SK-N-DZ (cell line): ENCODE results near the gene PARP9.
"Not testable (repeated sequence)": the region's sequence is repeated elsewhere in the genome, so short reads cannot be mapped to it uniquely, and the experiment has no call there.

Source experiments
- DNase-seq: peaks from one replicate; pipeline ENCODE4 v3.0.0-alpha.2; 2015; ENCODE audit warnings: low spot score

Gene PARP9

DNA sequence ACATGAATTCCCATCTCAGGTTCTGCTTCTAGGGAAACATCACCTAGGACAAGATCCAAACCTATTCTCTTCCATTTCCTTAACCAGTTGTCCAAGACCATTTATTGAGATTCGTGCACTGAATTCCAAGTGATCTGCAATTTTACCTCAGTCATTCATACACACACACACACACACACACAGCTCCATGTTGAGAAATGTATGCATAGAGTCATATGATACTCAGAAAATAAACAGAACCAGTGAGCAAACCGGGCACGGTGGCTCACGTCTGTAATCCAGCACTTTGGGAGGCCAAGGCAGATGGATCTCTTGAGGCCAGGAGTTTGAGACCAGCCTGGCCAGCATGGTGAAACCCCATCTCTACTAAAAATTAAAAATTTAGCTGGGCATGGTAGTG is 43.2 kb downstream of the PARP9 start:
- DNase-seq: no peak

- DNase-seq: no peak
These were observed 44.4 kb downstream of the PARP9 start for GRCh38 chr3:122519693-122520092.

DNA sequence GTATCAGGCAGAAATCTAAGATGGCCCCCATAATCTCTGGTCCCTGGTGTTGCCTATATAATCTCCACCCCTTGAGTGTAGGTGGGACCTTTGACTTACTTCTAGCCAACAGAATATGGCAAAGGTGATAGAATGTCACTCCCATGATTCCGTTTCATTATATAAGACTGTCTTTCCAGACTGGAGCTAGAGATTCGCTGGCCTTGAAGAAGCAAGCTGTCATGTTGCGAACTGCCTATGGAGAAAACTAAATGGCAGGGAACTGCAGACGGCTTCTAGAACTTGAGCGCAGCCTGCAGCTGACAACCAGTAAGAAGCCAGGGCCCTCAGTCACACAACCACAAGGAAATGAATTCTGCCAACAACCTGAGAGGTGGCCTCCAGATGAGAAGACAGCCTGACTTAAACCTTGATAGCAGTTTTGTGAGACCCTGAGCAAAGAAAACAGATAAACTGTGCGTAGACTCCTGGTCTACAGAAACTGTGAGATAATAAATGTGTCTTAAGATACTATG is 47.2 kb downstream of the PARP9 start:
- DNase-seq: peak; percentile 8

DNA sequence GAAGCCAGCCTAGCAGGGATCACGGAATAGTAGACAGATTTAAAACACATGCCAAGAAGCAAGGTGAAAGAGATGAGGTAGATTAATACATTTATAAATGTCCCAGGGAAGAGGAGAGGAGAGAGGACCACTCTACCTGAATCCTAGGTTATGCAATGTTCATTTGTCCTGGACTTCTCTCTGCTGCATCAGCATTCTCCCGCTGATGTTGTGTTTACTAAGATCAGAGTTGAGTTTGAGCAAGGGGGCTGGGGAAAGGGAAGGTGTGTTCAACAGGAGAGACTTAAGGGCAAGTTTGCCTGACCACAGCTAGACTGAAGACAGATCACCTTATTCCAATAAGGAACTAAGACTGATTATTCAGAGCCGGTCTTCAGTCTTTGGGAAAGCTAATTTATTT is 48.2 kb downstream of the PARP9 start:
- no peak for DNase-seq

GRCh38 chr3:122515020-122515468 is 49.1 kb downstream of the PARP9 start:
- DNase-seq: no peak

DNA sequence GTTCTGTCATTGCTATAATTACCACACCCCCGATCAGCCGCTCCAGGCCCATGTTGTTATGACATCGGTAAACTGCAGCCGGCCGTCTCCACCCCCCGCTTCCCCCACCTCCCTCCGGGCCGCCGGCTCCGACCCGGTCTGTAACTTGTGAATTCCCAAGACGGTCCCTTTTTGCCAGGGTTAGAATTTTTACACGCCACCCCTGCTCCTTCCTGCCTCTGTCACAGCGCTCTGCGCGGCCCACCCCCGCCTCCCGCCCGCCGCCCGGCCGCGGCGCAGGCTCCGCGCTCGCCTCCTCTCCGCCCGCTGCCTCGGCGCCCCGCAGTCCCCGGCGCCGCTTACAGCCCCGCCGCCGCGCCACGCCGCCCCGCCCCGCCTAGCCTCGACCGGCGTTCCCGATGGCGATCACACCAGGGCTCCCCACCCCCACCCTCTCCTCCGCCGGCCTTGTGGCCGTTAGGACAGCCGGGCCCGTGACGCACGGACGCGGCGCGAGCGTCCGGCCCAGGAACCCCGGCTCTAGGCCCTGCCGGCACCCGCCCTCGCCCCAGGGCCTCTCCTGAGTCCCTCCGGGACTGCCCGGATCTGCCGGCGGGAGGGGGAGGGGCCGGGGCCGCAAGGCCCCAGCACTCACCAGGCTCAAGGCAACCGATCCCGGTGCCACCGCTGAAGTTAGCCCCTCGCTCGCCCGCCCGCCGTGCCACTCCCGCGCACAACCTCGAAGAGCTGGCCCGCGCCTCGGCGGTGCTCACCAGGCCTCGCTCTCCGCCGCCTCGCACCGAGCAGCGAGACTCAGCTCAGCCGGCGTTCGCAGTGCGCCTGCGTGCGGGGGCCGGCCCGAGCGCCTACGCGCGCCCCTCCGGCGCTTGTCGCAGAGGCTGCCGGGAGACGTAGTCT is 49.7 kb downstream of the PARP9 start, which contains the start of gene KPNA1:
KPNA1 (minus strand) TSS at position 817 of the 897 bp plus-strand sequence. CDS start 18,374 bp downstream, outside the sequence.
- peak; percentile 89 for DNase-seq

DNA sequence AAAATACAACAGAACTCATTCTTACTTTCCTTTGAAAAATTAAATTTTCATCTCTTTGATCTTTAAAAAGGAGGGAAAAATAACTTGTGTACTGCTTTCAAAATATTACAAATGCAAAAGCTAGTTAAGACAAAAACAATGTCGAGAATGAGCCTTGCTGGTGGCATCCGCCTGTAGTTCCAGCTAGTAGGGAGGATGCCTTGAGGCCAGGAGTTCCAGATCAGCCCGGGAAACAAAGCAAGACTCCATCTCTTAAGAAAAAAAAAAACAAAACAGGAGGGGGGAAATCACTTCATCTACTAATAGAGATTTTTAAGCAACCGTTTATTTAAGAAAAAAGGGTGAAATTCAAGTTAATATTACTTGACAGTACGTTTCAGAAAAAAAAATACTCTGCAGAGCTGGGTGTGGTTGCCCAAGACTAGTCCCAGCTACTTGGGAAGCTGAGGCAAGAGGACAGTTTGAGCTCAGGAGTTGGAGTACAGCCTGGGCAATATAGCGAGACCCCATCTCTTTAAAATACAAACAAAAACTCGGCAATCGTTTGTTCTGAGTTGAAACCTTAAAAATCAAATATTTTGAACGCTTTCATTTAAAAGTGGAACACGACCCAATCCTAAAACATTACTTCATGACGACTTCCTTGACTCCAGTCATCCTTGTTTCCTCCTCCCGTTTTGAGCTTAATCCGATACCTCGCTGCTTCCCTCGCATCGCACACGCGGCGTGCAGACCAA is 50.5 kb downstream of the PARP9 start:
- DNase-seq: no peak

DNA sequence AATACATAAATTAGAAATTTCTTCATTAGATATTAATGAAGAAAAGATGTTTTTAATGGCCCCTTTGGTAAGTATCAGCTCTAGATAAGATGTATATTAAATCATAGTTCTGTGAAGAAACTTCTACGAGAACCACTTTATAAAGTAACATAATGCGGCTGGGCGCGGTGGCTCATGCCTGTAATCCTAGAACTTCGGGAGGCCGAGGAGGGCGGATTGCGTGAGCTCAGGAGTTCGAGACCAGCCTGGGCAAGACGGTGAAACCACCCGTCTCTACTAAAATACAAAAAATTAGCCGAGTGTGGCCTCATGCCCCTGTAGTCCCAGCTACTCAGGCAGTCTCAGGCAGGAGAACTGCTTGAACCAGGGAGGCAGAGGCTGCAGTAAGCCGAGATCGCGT is 51.8 kb downstream of the PARP9 start:
- no peak for DNase-seq

GRCh38 chr3:122510878-122511535 is 53.1 kb downstream of the PARP9 start:
- no peak for DNase-seq

DNA sequence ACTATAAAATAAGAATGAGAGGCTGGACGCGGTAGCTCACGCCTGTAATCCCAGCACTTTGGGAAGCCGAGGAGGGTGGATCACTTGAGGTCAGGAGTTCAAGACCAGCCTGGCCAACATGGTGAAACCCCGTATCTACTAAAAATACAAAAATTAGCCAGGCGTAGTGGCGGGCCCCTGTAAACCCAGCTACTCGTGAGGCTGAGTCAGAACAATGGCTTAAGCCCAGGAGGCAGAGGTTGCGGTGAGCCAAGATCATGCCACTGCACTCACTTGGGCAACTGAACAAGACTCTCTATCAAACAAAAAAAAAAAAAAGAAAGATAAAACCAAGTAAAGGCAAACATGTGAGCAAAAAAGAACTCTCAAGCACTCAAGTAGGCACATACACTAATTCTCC is 55.2 kb downstream of the PARP9 start:
- DNase-seq: not testable (repeated sequence)

DNA sequence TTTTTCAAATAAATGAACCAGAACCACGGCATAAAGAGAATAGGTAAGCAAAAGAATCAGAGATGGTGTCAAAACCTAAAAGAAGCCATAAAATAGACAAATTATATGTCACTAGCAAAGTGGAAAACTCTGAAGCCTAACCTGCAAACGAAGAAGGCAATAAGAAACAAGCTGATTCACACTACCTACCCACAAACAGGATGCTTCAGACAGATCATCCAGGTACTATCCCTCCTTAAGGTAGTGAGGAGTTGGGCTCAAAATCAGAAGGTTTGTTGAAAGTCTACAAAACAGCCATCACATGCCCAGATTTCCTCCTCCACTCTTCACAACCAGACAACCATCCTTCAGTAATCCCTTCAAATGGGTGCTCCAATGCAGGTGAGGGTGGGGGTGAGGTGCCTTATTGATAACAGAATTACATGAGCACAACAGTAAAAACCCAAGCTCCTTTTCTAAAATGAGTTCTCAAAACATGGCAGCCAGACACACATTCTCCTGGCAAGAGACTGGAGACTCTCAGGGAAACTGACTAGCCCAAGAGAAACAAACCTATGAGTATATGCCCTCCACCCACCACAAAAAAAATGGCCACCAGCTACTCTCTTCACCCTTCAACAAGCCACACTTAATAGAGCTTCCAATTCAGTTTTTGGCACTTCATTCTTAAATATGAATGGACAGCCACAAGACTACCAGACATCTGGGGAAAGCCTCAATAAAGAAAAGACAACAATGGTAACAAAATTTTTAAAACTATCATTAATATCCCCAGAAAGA is 55.8 kb downstream of the PARP9 start:
- no peak for DNase-seq

GRCh38 chr3:122506450-122506849 is 57.6 kb downstream of the PARP9 start:
- no peak for DNase-seq

GRCh38 chr3:122505676-122506075 is 58.4 kb downstream of the PARP9 start:
- peak; percentile 13 for DNase-seq

GRCh38 chr3:122502941-122503340 is 61.2 kb downstream of the PARP9 start:
- DNase-seq: no peak

- DNase-seq: no peak
These were observed 62.0 kb downstream of the PARP9 start for GRCh38 chr3:122502139-122502538.

DNA sequence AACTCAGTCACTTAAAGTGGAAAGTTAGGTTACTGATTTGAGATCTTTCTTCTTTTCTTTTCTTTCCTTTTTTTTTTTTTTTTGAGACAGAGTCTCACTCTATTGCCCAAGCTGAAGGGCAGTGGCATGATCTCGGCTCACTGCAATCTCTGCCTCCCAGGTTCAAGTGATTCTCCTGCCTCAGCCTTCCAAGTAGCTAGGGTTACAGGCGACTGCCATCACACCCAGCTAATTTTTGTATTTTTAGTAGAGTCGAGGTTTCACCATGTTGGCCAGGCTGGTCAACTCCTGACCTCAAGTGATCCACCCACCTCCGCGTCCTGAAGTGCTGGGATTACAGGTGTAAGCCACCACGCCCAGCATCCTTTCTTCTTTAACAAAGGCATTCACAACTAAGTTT is 63.1 kb downstream of the PARP9 start:
- not testable (repeated sequence) for DNase-seq

DNA sequence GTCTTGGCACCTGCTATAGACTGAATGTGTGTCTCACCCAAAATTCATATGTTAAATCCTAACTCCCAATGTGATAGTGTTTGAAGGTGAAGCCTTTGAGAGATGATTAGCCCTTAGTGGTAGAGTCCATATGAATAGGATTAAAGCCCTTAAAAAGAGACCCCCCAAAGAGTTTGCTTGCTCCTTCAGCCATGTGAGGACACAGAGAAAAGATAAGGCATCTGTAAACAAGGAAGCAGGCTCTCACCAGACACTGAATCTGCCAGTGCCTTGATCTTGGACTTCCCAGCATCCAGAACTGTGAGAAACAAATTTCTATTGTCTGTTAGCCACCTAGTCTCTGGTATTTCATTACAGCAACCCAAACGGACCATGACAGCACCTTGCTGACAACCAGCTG is 65.9 kb downstream of the PARP9 start:
- DNase-seq: no peak

GRCh38 chr3:122497425-122497824 is 66.7 kb downstream of the PARP9 start:
- no peak for DNase-seq

DNA sequence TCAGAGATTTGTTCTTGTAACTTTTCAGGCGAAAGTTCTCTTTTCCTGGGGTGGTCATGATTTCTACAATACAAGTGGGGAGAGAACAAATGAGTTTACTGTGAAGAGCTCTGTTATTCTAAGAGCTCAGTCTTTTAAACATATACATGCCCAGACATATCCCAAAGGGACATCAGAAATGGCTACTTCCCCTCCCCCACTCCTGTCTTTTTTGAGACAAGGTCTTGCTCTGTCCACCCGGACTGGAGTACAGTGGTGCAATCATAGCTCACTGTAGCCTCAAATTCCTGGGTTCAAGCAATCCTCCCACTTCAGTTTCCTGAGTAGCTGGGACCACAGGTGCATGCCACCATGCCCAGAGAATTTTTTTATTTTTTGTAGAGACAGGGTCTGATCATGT is 67.6 kb downstream of the PARP9 start:
- DNase-seq: no peak

- no peak for DNase-seq
These were observed 70.8 kb downstream of the PARP9 start for GRCh38 chr3:122493296-122493695.
